ENCODE measurements around the gene CDK14.

CDK14 gene

GRCh38 chr7:90689260-90689659 lies 93.1 kb downstream of the CDK14 start:
- DNase-seq = no peak

GRCh38 chr7:90690159-90690858 lies 94.2 kb downstream of the CDK14 start:
- no peak for DNase-seq

- DNase-seq = no peak
Observed at GRCh38 chr7:90692396-90692795, 96.3 kb downstream of the CDK14 start.

- DNase-seq = no peak
Observed at GRCh38 chr7:90692947-90693346, 96.8 kb downstream of the CDK14 start.

GRCh38 chr7:90693939-90694338 lies 97.8 kb downstream of the CDK14 start:
- DNase-seq = no peak

- DNase-seq = no peak
Observed at GRCh38 chr7:90698616-90699015, 102.5 kb downstream of the CDK14 start.

GRCh38 chr7:90701021-90701420 lies 104.9 kb downstream of the CDK14 start:
- DNase-seq = no peak

GRCh38 chr7:90701771-90702170 lies 105.7 kb downstream of the CDK14 start:
- DNase-seq = no peak

- DNase-seq = no peak
Observed at GRCh38 chr7:90705391-90706071, 109.4 kb downstream of the CDK14 start.

GRCh38 chr7:90706072-90706716 lies 110.1 kb downstream of the CDK14 start:
- DNase-seq = no peak

- DNase-seq = no peak
Observed at GRCh38 chr7:90708841-90709317, 112.8 kb downstream of the CDK14 start.

GRCh38 chr7:90709501-90710465 lies 113.7 kb downstream of the CDK14 start:
- no peak for DNase-seq

GRCh38 chr7:90710466-90710850 lies 114.3 kb downstream of the CDK14 start:
- no peak for DNase-seq

- no peak for DNase-seq
Observed at GRCh38 chr7:90713628-90714027, 117.5 kb downstream of the CDK14 start.

- DNase-seq = no peak
Observed at GRCh38 chr7:90715067-90715466, 118.9 kb downstream of the CDK14 start.

- DNase-seq = no peak
Observed at GRCh38 chr7:90717296-90718060, 121.4 kb downstream of the CDK14 start.

GRCh38 chr7:90719155-90719554 lies 123.0 kb downstream of the CDK14 start:
- no peak for DNase-seq

- no peak for DNase-seq
Observed at GRCh38 chr7:90720984-90721760, 125.1 kb downstream of the CDK14 start.

GRCh38 chr7:90721869-90722431 lies 125.8 kb downstream of the CDK14 start:
- DNase-seq = no peak

GRCh38 chr7:90723233-90723632 lies 127.1 kb downstream of the CDK14 start:
- no peak for DNase-seq

- no peak for DNase-seq
Observed at GRCh38 chr7:90723866-90724265, 127.7 kb downstream of the CDK14 start.
